NB4 (cell line): ENCODE results near the gene WDR86.
A peak's percentile ranks its signal among the peaks of the same experiment; 100 is the strongest.

Source experiments
- DNase-seq: peaks from one replicate; pipeline ENCODE4 v3.0.0; 2010; ENCODE audit warnings: low read depth
- H3K4me3 ChIP-seq: one replicate; pipeline ENCODE4 v1.5.1; 2011; ENCODE audit warnings: mild to moderate bottlenecking, low read depth, low read length, moderate library complexity
- CTCF ChIP-seq: IDR thresholded peaks from one replicate; pipeline ENCODE4 v1.5.1; 2012; ENCODE audit warnings: low read depth, low read length
- MAX ChIP-seq: IDR thresholded peaks from 2 replicates; pipeline ENCODE4 v1.6.1; 2011; ENCODE audit warnings: low read depth, low read length
- MYC ChIP-seq: IDR thresholded peaks from 2 replicates; pipeline ENCODE4 v1.6.1; 2011; ENCODE audit warnings: low read depth, low read length
- POLR2A ChIP-seq: IDR thresholded peaks from 2 replicates; pipeline ENCODE4 v1.6.1; 2011; ENCODE audit warnings: mild to moderate bottlenecking; ENCODE audit not compliant: insufficient read length; ENCODE audit errors: extremely low read depth

Gene WDR86

GRCh38 chr7:151351967-151352366, 57.9 kb downstream of the WDR86 start:
- DNase-seq, result no peak
- no peak overlapping the region for H3K4me3 ChIP-seq
- no peak for TF ChIP-seq CTCF
- TF ChIP-seq MYC, result no peak

- H3K4me3 ChIP-seq, result no peak overlapping the region
- peak; percentile 67 for DNase-seq
- TF ChIP-seq POLR2A, result no peak
- no peak for TF ChIP-seq MYC
- TF ChIP-seq MAX, result no peak
- peak; percentile 68 for TF ChIP-seq CTCF
Observed at GRCh38 chr7:151351027-151351426, 58.8 kb downstream of the WDR86 start.

DNA sequence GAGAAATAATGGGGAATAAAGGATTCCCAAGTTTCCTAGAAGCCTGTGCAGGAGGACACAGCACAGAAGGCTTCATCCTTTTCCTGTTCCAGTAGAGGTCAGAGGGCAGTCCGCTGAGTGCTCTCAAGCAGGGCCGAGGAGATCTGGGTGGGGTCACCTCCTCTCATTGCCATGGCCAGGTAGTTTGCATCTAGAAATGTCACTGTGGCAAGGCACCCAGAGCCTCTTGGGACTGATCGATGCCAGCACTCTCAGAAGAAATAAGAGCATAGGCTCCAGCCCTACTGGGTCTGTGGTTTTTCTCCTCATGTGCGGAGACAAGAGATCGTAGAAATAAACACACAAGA, 60.4 kb downstream of the WDR86 start:
- DNase-seq, result no peak
- H3K4me3 ChIP-seq, result peak overlapping the region; percentile 70
- no peak for TF ChIP-seq POLR2A
- no peak for TF ChIP-seq MAX
- no peak for TF ChIP-seq CTCF
- no peak for TF ChIP-seq MYC

- DNase-seq, result no peak
- peak overlapping the region; percentile 70 for H3K4me3 ChIP-seq
- TF ChIP-seq CTCF (no peak), MAX (no peak), POLR2A (no peak), MYC (no peak)
Observed at GRCh38 chr7:151348970-151349369, 60.9 kb downstream of the WDR86 start.

DNA sequence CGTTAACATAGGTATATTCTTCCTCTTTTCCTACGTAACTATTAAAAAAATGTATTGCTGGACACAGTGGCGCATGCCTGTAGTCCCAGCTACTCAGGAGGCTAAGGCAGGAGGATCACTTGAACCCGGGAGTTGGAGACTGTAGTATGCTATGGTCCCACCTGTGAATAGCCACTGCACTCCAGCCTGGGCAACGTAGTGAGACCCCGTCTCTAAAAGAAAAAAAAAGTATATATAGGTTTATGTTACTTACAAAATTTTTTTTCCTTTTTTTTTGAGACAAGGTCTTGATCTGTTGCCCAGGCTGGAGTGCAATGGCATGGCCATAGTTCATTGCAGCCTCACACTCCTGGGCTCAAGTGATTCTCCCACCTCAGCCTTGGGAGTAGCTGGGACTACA, 62.6 kb downstream of the WDR86 start:
- no peak for TF ChIP-seq MYC
- TF ChIP-seq POLR2A, result no peak
- TF ChIP-seq MAX, result no peak
- TF ChIP-seq CTCF, result no peak
- no peak overlapping the region for H3K4me3 ChIP-seq
- no peak for DNase-seq

DNA sequence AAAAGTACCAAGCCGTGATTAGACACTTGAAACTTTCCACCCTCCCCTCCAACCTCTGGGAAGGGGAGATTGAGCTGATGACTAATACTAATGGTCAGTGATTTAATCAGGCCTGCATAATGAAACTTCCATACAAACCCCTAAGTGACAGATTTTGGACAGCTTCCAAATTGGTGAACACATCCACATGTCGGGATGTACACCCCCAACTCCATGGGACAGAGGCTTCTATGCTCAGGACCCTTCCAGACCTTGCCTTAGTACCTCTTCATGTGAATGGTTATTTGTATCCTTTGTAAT, 63.4 kb downstream of the WDR86 start:
- no peak for DNase-seq
- H3K4me3 ChIP-seq, result no peak overlapping the region
- no peak for TF ChIP-seq MAX
